SW480 (cell line): ENCODE measurements around the gene TESMIN.

Experiments used
- DNase-seq: peaks from one replicate; pipeline ENCODE4 v3.0.0-alpha.2; 2016; ENCODE audit warnings: low spot score

The TESMIN gene

GRCh38 chr11:68710409-68710808 lies 40.9 kb downstream of the TESMIN start:
- no peak for DNase-seq

DNA sequence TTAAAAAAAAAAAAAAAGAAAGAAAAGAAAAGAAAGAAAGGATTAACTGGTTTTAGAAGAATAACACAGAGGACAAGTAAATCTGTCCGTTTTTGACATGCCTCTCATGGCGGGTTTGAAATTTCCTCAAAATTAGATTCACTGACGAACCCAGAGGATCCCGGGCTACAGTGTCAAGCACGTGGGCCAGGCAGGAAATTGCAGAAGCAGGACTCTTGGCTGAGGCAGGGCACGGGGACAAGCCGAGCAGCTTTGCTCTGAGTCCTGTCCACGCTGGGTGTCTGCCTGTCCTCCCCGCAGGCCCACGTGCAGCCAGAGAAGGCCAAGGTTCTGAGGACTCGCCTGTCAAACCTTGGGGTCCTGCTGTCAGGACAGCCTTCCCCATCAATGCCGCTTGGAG lies 42.3 kb downstream of the TESMIN start:
- DNase-seq, result no peak

DNA sequence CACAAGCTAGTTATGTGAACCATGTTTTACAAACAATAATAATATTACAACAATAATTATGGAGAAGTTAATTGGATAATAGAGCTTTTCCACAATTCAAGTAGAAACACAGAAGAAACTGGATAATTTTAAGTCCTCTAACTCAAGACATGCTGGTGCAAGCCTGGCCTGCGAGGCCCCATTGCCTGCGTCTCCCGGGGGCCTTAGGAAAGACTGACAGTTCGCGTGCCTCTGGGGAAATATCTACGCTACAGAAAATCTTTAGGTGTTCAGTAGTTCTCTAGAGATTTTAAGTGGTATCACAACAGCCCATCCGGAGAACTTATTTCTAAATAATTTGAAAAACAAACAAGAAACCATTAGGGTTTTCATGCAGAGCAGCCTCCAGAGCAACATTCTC lies 43.8 kb downstream of the TESMIN start:
- no peak for DNase-seq

DNA sequence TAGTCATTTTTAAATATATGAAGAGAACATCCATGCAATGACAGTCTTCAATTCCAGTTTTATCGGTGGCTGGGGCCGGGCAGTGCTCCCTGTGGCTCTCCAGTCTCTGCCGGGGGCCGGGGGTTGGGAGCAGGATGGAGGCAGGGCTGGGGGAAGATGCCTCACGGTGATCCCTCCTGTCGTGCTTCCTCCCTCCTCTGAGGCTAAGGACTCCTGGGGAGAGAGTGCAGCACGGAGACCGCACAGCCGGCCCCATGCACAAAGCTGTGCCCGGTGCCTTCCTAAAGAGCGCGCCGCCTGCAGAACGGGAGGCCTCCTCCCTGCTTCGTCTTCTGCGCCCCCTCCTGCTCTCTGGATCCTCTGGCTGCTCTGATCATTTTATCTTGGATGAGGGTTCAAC lies 46.4 kb downstream of the TESMIN start:
- DNase-seq, result no peak

GRCh38 chr11:68698993-68699392 lies 52.3 kb downstream of the TESMIN start:
- DNase-seq, result no peak

DNA sequence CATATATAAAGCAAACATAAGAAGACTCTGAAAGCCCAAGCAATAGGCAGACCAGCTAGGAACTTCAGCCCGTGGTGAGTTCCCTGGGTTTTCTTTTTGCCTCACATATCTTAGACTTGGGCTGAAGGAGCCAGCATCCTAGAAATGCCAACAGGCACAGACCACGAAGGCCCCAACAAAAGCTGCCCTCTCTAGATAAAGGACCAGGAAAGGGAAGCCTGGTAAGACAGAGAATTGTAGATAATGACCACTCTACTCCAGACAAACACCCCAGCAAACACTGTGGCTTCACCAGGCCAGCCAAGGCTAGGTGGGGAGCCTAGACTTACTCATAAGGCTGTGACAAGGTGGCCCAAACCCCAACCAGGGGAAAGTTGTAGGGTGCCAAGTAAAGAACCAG lies 55.8 kb downstream of the TESMIN start:
- DNase-seq, result no peak

- DNase-seq, result no peak
These were observed 56.7 kb downstream of the TESMIN start for GRCh38 chr11:68694431-68695297.

GRCh38 chr11:68693484-68693882 lies 57.8 kb downstream of the TESMIN start:
- no peak for DNase-seq

DNA sequence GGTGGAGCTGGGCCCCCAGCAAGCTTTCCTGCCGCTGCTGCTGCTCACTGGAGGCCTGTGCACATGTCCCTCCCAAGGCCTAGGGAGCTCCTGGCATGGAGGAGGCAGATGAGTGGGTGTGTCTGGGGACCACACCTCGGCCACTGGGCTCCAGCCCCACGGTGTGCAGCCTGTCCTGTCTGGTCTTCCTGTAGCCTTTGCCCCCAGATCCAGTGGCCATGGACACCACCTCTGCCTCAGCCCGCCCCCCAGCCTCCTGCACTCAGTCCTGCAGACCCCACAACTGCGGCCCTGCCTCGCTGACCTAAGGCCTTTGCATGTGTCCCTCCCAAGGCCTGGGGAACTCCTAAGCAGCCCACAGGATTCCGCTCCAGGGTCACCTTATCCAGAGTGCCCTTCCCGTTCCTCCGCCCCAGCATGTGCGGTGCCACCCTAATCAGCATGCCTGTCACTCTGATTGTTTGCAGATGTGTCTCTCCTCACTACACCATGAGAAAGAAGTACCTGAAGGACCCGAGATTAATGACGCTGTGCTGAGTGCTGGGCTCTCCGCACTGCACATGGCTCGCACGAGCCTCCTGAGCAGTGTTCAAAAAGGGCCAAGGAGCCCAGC lies 58.3 kb downstream of the TESMIN start:
- DNase-seq, result no peak

DNA sequence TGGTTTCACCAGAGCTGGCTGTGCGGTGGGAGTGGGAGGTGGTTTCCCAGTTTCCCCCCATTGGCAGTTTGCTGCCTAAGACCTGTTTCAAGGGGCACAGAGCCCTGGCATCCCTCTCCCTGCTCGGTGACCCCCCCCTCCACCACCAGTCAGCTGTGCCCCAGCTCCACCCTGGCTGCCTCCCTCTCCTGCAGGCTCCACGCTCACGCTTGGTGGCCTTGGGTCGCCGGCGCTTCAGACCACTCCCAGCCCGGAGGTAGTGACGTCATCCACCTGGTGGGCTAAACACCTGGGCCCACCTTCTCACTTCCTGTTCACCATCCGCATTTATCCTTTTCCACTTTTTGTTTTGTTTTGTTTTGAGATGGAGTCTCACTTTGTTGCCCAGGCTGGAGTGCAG lies 59.2 kb downstream of the TESMIN start:
- DNase-seq, result no peak

DNA sequence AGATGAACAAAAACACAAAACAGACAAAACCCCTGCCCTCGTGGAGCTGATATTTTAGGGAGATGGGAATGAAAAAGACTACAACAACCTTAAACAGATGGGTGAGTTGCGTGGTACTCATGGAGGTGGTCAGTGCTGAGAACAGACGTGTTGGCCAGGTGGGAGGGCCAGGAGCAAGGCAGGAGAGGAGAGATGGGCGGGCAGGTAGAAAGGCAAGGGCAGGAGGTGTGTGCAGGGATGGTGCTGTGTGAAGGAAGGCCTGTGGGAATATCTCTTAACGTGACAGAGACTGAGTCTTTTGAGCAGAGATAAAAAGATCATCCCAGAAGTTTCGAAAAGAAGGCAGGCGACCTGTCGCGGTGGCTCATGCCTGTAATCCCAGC lies 59.9 kb downstream of the TESMIN start:
- DNase-seq, result no peak

DNA sequence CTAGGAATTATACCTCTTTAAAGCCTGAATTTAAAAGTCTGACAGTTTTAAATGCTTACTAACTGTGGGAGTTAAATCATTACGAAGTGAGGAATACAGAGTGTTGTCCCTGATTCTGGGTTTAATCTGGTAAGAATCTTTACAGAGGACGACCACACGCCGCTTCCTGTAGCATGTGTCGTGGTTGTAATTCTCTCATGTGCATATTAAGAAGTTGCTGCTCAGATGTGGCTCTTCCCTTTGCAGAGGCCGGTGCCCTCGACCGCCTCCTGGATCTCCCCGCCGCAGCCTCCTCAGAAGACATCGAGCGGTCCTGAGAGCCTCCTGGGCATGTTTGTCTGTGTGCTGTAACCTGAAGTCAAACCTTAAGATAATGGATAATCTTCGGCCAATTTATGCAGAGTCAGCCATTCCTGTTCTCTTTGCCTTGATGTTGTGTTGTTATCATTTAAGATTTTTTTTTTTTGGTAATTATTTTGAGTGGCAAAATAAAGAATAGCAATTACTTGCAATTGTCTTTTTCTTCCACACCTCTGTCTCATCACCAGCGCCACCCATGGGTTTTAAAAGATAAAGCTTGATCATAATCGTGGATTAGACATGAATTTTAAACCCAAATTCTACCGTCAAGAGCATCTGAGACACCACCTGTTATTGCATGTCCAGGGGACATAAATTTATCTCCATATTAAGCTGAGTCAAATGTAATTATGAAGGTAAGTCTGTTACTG lies 60.5 kb downstream of the TESMIN start:
- DNase-seq, result no peak

- no peak for DNase-seq
These were observed 61.3 kb downstream of the TESMIN start for GRCh38 chr11:68689737-68690625.

DNA sequence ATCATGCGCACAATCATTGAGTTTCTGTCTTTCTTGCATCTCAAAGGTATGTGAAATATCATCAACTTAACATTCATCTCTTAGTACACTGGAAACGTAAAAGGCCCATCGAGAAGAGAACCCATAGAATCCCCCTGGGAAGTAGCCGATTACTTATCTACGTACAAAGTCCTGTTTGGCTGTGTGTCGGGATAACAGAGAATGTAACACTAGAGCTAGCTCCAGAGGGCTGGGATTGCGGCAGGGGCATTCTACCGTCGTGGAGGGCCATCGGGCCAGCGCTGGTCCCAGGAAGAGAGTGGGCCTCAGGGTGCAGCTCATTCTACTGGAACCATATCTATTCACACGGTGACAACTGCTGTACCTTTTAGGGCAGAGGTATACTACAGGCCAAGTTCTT lies 62.4 kb downstream of the TESMIN start:
- DNase-seq, result no peak

- no peak for DNase-seq
These were observed 63.3 kb downstream of the TESMIN start for GRCh38 chr11:68687986-68688385.

DNA sequence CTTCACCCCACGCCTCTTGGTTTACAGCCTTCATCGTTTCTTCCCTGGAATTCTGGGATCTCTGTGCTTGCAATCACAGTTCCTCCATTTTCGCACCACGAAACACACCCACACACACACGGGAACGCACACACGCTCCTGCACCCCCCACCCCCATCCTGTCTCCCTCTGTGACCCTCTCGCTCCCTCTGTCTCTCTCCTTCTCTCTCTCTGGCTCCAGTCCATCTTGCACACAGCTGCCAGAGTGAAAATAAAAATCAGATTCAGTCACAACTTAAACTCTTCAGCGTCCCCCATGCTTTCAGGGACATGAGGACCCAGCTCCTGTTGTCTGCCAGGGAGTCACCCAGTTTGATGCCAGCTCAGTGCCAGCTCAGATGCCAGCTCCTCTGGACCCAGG lies 64.0 kb downstream of the TESMIN start:
- no peak for DNase-seq

GRCh38 chr11:68686486-68686885 lies 64.8 kb downstream of the TESMIN start:
- DNase-seq, result no peak

GRCh38 chr11:68685656-68686380 lies 65.5 kb downstream of the TESMIN start:
- no peak for DNase-seq

GRCh38 chr11:68684385-68685356 lies 66.6 kb downstream of the TESMIN start, which contains the start of gene GAL:
TSS of gene GAL (plus strand) at chr11:68684544. CDS start at chr11:68684924, 380 bp downstream.
- peak; percentile 33 for DNase-seq
